Panc1 (cell line): ENCODE data around the gene CLSTN2. TPM values are rescaled to one million over a fixed set of nuclear protein-coding genes. Genes with fewer than 3 reads are reported as not detected.

Experiments
- ATAC-seq: fragments of 200-7000 bp; cut with Tn5 transposase; 2 replicates; pipeline ENCODE4 v1.9.1; 2020; ENCODE audit warnings: mild to moderate bottlenecking, moderate library complexity
- BruUV-seq: library from RNA; stranded (reverse); fragments of 400-500 nt; replicated peaks from 2 replicates; lab custom pipeline; 2021; lab: Mats Ljungman, UMichigan
- CTCF ChIA-PET: fragments of 300-600 bp; sonication (Branson Sonifier 250); formaldehyde crosslinking; loops from one replicate; lab custom pipeline; 2022; ENCODE audit warnings: antibody characterized with exemption; lab: Charles Lee
- POLR2A ChIA-PET: fragments of 300-600 bp; sonication (Branson Sonifier 250); formaldehyde crosslinking; loops from one replicate; lab custom pipeline; 2022; ENCODE audit warnings: antibody characterized with exemption; lab: Charles Lee
- DNase-seq: peaks from one replicate; pipeline ENCODE4 v3.0.0-alpha.2; 2010; ENCODE audit warnings: low read depth, low spot score
- H3K27ac ChIP-seq: 2 replicates; pipeline ENCODE4 v1.5.1; 2011; ENCODE audit warnings: mild to moderate bottlenecking, low read length, inconsistent platforms
- H3K27me3 ChIP-seq: fragments of 200-500 bp; sonication (Bioruptor generic); 2 replicates; pipeline ENCODE4 v1.6.0; 2014; ENCODE audit warnings: low read length, inconsistent platforms; ENCODE audit not compliant: control insufficient read depth, insufficient read depth
- H3K36me3 ChIP-seq: fragments of 200-500 bp; sonication (Bioruptor generic); 2 replicates; pipeline ENCODE4 v1.5.1; 2014; ENCODE audit warnings: inconsistent platforms, mild to moderate bottlenecking, low read length, moderate library complexity; ENCODE audit not compliant: control insufficient read depth, insufficient read depth
- H3K4me1 ChIP-seq: 2 replicates; pipeline ENCODE4 v1.5.1; 2011; ENCODE audit warnings: inconsistent platforms, mild to moderate bottlenecking, low read length, moderate library complexity; ENCODE audit not compliant: control insufficient read depth, insufficient read depth
- H3K4me3 ChIP-seq, 2 experiments: 2 replicates each; pipeline ENCODE4 v1.5.1; 2011 to 2012; ENCODE audit warnings: low read depth in 2 of 2, low read length in 2 of 2, mild to moderate bottlenecking in 2 of 2, inconsistent platforms in 1 of 2, moderate library complexity in 1 of 2
- H3K9me3 ChIP-seq: fragments of 200-500 bp; sonication (Bioruptor generic); 2 replicates; pipeline ENCODE4 v1.5.1; 2014; ENCODE audit warnings: low read depth, mild to moderate bottlenecking, inconsistent platforms, low read length, moderate library complexity; ENCODE audit not compliant: control insufficient read depth, insufficient read depth
- POLR2AphosphoS5 ChIP-seq: IDR thresholded peaks from 2 replicates; pipeline ENCODE4 v1.6.1; 2012; ENCODE audit warnings: mild to moderate bottlenecking, low read depth, low read length, moderate library complexity
- SIN3A ChIP-seq: IDR thresholded peaks from 2 replicates; pipeline ENCODE4 v1.6.1; 2012; ENCODE audit warnings: low read depth, mild to moderate bottlenecking, low read length, moderate library complexity, borderline replicate concordance; ENCODE audit not compliant: insufficient read depth
- TCF7L2 ChIP-seq: IDR thresholded peaks from 2 replicates; pipeline ENCODE4 v1.6.1; 2011; ENCODE audit warnings: mild to moderate bottlenecking, low read depth, low read length, inconsistent platforms
- in situ Hi-C: cut with HindIII; loops from 2 replicates; pipeline ENCODE4 v1.10.0; 2016; ENCODE audit warnings: low sequenced_read_pairs, low pct_unique_long_range_greater_than_20kb
- intact Hi-C: fragments of 100-400 bp; cut with micrococcal nuclease; formaldehyde crosslinking; loops from one replicate; pipeline ENCODE4 v1.10.0; 2022; ENCODE audit not compliant: unreplicated experiment
- total RNA-seq: library from RNA; stranded (reverse); gene quantifications from one replicate; pipeline ENCODE4 v1.2.1, GENCODE V29; 2021; ENCODE audit not compliant: unreplicated experiment
- TF ChIP-seq, protein P1 (sequence below): fragments of 450-650 bp; IDR thresholded peaks from 2 replicates; pipeline ENCODE4 v1.5.1; 2017; ENCODE audit warnings: mild to moderate bottlenecking
- TF ChIP-seq, protein P2 (sequence below), 2 experiments: IDR thresholded peaks; 2 replicates each; pipeline ENCODE4 v1.6.1; 2011 to 2012; ENCODE audit warnings: low read depth in 2 of 2, control low read depth in 1 of 2, low read length in 1 of 2, mild to moderate bottlenecking in 1 of 2, moderate library complexity in 1 of 2; ENCODE audit not compliant: insufficient read depth in 1 of 2

Gene CLSTN2
- total RNA-seq, 1 experiment from 2014 or later = 0.03 TPM

DNA sequence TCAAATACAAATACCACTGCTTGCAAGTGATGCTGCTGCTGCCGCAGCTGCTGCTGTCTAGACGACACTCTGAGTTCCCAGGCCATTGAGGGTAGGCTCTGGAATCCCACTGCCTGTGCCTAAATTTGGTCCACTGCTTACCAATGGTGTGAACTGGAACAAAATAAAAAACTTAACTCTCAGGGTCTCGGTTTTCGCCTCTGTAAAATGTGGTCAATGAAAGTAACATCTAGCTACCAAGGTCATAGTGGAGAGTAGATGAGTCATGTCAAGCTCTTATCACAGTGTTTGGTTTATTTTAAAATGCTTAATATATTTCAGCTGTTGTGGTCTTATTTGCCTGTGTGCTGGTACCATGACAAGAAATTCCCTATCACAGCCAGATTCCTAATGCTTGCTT is 299.3 kb downstream of the CLSTN2 start:
- Histone ChIP-seq H3K9me3 (no peaks in the 10 kb centered on the region), H3K4me3 (no peak overlapping the region), H3K27ac (no peak overlapping the region), H3K36me3 (no peaks in the 10 kb centered on the region), H3K27me3 (no peaks in the 10 kb centered on the region), H3K4me1 (no peaks in the 10 kb centered on the region)
- ATAC-seq (no peak), DNase-seq (no peak)
- in situ Hi-C loops = no loop called here
- TF ChIP-seq POLR2AphosphoS5 = no peak
- no peak for TF ChIP-seq TCF7L2
- no peak for TF ChIP-seq SIN3A
- TF ChIP-seq, protein P1, sequence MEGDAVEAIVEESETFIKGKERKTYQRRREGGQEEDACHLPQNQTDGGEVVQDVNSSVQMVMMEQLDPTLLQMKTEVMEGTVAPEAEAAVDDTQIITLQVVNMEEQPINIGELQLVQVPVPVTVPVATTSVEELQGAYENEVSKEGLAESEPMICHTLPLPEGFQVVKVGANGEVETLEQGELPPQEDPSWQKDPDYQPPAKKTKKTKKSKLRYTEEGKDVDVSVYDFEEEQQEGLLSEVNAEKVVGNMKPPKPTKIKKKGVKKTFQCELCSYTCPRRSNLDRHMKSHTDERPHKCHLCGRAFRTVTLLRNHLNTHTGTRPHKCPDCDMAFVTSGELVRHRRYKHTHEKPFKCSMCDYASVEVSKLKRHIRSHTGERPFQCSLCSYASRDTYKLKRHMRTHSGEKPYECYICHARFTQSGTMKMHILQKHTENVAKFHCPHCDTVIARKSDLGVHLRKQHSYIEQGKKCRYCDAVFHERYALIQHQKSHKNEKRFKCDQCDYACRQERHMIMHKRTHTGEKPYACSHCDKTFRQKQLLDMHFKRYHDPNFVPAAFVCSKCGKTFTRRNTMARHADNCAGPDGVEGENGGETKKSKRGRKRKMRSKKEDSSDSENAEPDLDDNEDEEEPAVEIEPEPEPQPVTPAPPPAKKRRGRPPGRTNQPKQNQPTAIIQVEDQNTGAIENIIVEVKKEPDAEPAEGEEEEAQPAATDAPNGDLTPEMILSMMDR = no peak
- TF ChIP-seq, protein P2, sequence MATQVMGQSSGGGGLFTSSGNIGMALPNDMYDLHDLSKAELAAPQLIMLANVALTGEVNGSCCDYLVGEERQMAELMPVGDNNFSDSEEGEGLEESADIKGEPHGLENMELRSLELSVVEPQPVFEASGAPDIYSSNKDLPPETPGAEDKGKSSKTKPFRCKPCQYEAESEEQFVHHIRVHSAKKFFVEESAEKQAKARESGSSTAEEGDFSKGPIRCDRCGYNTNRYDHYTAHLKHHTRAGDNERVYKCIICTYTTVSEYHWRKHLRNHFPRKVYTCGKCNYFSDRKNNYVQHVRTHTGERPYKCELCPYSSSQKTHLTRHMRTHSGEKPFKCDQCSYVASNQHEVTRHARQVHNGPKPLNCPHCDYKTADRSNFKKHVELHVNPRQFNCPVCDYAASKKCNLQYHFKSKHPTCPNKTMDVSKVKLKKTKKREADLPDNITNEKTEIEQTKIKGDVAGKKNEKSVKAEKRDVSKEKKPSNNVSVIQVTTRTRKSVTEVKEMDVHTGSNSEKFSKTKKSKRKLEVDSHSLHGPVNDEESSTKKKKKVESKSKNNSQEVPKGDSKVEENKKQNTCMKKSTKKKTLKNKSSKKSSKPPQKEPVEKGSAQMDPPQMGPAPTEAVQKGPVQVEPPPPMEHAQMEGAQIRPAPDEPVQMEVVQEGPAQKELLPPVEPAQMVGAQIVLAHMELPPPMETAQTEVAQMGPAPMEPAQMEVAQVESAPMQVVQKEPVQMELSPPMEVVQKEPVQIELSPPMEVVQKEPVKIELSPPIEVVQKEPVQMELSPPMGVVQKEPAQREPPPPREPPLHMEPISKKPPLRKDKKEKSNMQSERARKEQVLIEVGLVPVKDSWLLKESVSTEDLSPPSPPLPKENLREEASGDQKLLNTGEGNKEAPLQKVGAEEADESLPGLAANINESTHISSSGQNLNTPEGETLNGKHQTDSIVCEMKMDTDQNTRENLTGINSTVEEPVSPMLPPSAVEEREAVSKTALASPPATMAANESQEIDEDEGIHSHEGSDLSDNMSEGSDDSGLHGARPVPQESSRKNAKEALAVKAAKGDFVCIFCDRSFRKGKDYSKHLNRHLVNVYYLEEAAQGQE (IDR thresholded peaks at IDR 0.05; ENCODE audit: insufficient read depth in 1 of 2, low read depth in 2 of 2, low read length in 1 of 2) = no peak
- ChIA-PET CTCF (no interaction called here), POLR2A (no interaction called here)
- no TSS peak for BruUV-seq
- intact Hi-C loops = no loop called here

DNA sequence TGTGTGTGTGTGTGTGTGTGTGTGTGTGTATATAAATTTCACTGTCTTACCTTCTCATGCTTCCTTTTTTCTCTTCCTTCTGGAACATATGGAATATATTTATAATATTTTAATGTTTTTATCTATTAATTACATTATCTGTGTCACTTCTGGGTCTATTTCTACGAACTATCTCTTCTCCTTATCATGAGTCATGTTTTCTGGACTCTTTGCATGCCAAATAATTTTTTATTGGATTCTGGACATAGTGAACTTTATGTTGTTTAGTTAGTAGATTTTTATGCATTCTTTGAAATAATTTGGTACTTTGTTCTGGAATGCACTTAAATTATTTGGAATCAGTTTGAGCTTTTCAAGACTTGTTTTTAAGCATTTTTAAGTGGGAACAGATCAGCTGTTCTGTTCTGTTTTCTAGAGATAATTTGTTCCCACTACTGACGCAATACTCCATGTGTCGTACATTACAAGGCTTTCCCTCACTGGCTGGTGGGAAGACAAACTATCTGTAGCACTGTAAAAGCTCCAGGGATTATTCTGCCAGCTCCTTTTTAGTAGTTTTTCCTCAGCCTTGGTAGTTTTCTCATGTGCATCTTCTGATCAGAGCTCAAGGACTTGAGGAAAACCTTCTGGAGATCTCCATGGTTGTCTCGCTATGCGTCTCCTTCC is 302.0 kb downstream of the CLSTN2 start:
- BruUV-seq = no TSS peak
- in situ Hi-C loops (no loop called here), intact Hi-C loops (no loop called here)
- no peaks in the 10 kb centered on the region for H3K9me3 ChIP-seq
- ChIA-PET POLR2A (no interaction called here), CTCF (no interaction called here)
- DNase-seq (no peak), ATAC-seq (no peak)
- no peaks in the 10 kb centered on the region for H3K4me1 ChIP-seq
- TF ChIP-seq, protein P2 (IDR thresholded peaks at IDR 0.05; ENCODE audit: insufficient read depth in 1 of 2, low read depth in 2 of 2, low read length in 1 of 2) = no peak
- no peak for TF ChIP-seq POLR2AphosphoS5
- no peak for TF ChIP-seq SIN3A
- TF ChIP-seq, protein P1 = no peak
- no peak for TF ChIP-seq TCF7L2
- no peak overlapping the region for H3K4me3 ChIP-seq
- H3K27me3 ChIP-seq = no peaks in the 10 kb centered on the region
- H3K36me3 ChIP-seq = no peaks in the 10 kb centered on the region
- no peak overlapping the region for H3K27ac ChIP-seq
